ENCODE results near the gene EPB41L2.

- peak; percentile 54 to 81 (median 64) for TF ChIP-seq CTCF (IDR thresholded peaks at IDR 0.05)
- no peak for TF ChIP-seq POLR2A (IDR thresholded peaks at IDR 0.05)
- TF ChIP-seq EP300 (IDR thresholded peaks at IDR 0.05), result no peak
- no peak for TF ChIP-seq POLR2AphosphoS5 (IDR thresholded peaks at IDR 0.05)
These were observed 190.6 kb downstream of the EPB41L2 start for GRCh38 chr6:130872250-130873095.

All from upper lobe of left lung (tissue), 4 donors.